Prostate gland (tissue), 2 donors: ENCODE measurements around the gene GZMA.

Experiments used
- CTCF ChIP-seq, 4 experiments: fragments of 200-600 bp in 2 of 4; fragments of 450-650 bp in 2 of 4; sonication (generic) in 2 of 4; IDR thresholded peaks; 1 replicate in 3 of 4; 2 replicates in 1 of 4; pipeline ENCODE4 v1.5.1; 2016 to 2019; ENCODE audit warnings: antibody characterized with exemption in 4 of 4, mild to moderate bottlenecking in 2 of 4, moderate library complexity in 2 of 4
- POLR2A ChIP-seq: fragments of 450-650 bp; IDR thresholded peaks from one replicate; pipeline ENCODE4 v1.6.1; 2016; ENCODE audit warnings: antibody characterized with exemption, mild to moderate bottlenecking
- POLR2AphosphoS5 ChIP-seq: sonication (generic); formaldehyde crosslinking; IDR thresholded peaks from one replicate; pipeline ENCODE4 v1.6.1; 2017; ENCODE audit warnings: antibody characterized with exemption

DNA sequence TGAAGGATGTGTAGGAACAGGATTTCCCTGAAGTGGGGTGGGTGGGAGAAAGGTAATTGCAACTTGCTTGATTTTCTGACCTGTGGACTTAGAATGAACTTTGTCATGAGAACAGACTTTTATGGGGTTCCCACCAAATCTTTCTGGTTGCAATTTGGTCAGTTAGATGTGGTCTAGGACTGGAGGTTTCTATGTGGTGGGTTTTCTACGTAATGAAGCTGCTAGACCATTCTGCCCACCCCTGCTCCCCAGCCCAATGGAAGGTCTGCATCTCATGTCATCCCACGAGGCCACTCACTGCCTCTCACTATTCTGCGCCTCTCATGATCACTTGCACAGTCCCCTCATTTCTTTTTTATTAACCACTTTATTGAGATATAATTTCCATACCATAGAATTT, 37.9 kb upstream of the GZMA start:
- TF ChIP-seq CTCF (IDR thresholded peaks at IDR 0.05) (no peak), POLR2AphosphoS5 (no peak), POLR2A (no peak)
